HG03520 (cell line): ENCODE measurements around the gene ARHGEF26.
A peak's percentile ranks its signal among the peaks of the same experiment; 100 is the strongest.

ENCODE experiments used
- ATAC-seq: cut with Tn5 transposase; IDR thresholded peaks from one replicate; pipeline ENCODE4 v1.9.1; 2021; ENCODE audit warnings: mild to moderate bottlenecking, moderate library complexity; ENCODE audit not compliant: unreplicated experiment

Gene ARHGEF26

GRCh38 chr3:154148541-154148940 lies 27.4 kb downstream of the ARHGEF26 start:
- no peak for ATAC-seq

DNA sequence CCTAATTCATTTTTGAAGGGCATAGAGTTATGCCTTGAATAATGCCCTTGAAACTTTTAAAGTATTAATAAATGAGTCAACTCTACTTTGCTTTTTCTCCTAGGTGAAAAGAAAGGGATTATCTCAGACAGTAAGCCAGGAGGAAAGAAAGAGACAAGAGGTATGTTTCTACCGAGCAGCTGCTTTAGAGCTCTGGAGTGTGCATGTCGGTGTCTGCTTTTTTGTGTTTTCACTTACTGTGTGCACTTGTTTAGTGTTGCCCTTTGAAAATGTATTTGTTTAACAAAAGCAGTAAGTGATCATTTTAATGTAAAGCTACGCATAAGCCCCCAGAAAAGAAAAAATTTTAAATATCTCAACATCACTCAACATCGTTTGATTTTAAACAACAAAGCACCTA lies 28.1 kb downstream of the ARHGEF26 start:
- no peak for ATAC-seq

DNA sequence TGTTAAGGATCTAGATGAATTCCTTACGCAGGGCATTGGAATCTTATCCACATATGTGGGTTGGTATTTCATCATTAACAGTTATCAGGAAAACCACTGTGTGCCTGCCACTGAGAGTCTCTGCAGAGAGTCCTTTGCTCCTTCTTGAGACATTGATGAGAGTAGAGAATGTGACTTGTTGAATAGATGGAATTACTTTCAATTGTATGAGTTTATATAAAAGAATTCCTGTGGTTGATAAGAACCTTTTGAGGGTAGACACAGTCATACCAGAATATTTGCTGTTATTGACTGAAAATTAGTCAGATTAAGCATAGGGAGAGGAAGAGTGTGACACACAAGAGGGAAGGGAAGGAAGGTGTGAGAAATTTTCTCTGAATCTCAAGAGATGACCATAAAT lies 30.8 kb downstream of the ARHGEF26 start:
- no peak for ATAC-seq

GRCh38 chr3:154152741-154153140 lies 31.6 kb downstream of the ARHGEF26 start:
- ATAC-seq = no peak

DNA sequence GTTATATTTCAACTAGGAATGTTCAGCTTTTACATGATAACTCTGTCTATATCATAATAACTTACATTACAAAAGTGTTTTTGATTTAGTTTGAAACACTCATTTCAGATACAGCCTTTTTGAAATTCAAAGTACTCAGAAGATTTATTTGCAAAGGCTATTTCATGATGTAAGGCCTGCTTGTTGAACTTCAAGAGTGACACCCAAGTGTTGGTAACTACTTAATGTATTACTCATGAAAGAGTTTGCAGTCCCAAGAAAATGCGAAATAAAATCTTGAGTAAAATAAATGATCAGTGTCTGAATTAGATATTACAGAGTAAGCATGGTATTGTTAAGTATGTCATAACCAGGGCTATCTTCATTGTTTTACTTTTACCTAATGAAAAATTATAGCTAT lies 35.3 kb downstream of the ARHGEF26 start:
- no peak for ATAC-seq

DNA sequence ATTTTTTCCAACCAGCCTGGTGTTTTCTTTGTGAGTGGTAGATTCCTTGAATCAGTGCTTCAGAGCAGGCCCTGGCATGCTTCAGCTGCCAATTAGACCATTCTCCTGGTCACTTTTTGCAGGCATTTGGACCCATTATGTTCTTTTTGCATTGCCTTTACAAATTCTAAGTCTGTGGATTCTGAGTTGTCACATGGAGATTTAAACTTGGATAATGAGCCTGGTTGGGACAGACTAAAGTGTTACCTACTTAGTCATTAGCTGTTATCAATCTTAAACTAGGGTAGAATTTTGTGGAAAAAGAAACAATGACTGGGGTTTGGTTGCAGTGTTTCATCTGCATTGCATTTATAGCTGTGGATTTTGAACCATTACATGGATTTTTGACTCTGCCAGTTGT lies 40.6 kb downstream of the ARHGEF26 start:
- ATAC-seq = no peak

DNA sequence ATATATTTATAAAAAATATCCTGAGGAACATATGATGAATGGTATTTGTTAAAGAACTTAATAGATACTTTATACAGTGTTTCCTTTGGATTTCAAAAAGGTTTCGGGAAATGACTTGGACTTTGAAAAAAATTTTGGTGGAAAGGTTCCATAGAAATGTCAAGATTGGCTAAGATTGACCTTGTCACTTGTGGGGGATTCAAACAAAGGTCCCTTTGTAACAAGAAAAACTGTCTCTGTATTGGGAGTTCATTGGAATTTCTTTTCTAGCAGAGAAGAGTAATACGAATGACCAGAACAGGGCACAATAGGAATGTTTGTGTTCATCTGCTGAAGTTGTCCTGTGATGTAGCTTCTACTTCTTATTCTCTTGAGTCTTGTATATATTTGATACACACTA lies 43.2 kb downstream of the ARHGEF26 start:
- no peak for ATAC-seq

GRCh38 chr3:154168998-154169795 lies 48.0 kb downstream of the ARHGEF26 start:
- ATAC-seq = peak; percentile 66

DNA sequence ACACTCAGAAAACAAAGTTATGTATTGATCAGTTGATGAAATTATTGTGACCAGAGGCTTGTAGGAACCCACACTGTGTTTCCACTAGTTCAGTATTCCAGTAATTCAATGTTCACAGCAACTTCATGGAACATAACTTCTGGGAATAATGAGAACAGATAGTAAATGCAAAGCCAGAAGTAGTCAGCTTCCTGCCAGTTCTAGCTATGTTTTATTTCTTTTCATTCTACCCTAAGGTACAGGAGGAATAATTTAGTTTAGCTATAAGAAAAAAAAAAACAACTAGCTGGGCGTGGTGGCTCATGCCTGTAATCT lies 48.6 kb downstream of the ARHGEF26 start:
- no peak for ATAC-seq

- no peak for ATAC-seq
Observed at GRCh38 chr3:154170300-154170699, 49.1 kb downstream of the ARHGEF26 start.

GRCh38 chr3:154175041-154175440 lies 53.9 kb downstream of the ARHGEF26 start:
- no peak for ATAC-seq

- ATAC-seq = no peak
Observed at GRCh38 chr3:154176036-154176435, 54.8 kb downstream of the ARHGEF26 start.

- ATAC-seq = no peak
Observed at GRCh38 chr3:154177406-154177805, 56.2 kb downstream of the ARHGEF26 start.

DNA sequence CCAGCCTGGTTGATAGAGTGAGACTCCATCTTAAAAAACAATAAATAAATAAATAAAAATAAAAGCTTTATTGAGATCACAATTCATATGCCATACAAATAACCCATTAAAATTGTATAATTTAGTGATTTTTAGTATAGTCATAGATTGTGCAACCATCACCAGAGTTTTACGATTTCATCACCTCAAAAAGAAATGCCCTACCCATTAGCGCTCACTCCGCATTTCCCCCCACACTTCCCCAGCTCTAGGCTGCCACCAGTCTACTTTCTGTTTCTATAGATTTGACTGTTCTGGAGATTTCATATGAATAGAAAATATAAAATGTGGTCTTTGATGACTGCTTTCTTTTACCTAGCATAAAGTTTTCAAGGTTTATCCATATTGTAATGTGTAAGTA lies 57.0 kb downstream of the ARHGEF26 start:
- ATAC-seq = no peak

GRCh38 chr3:154180836-154181691 lies 59.9 kb downstream of the ARHGEF26 start:
- ATAC-seq = no peak

DNA sequence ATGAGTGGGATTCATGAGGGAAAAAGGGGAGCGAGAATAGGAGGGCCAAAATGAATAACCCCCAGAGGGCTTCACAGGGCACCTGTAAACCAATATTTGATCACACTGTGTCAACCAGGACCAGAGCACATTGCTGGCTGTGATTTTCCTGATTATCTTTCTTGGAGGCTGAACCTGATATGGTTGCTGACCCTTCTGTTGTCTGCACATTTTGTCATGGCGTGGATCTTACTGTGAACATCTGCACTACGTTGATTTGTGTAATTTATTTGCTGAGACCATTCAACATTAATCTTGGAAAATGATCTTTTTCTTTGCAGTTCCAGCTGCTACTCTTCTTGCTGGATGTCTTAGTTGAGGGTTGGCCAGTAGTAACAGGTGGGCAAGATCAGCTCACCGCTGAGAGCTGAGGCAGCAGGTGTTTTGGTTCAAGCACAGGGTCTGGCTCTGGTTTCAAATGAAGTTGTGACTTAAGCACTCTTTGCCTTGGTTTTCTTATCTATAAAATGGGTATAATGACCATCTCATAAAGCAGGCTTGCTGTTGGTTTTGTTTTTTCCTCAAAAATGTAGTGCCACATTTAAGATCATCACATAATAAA lies 61.2 kb downstream of the ARHGEF26 start:
- no peak for ATAC-seq

DNA sequence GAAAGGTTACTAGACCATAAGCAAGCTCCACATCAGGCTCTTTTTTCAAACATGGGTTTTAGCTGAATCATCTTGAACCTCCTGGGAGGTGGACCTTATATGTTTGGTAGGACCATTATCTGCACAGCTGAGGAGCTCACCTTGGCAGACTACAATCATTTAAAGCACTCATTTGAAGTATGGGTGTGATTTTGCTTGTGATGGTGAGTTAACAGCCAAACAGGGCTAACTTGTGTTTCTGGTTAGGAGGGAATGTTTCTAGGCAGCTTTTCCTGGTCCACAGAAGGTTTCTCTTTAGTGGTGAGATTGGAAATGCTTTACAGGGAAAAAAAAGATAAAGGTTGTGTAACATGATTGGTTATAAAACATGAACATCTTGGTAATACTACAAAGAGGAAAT lies 61.8 kb downstream of the ARHGEF26 start:
- ATAC-seq = no peak

DNA sequence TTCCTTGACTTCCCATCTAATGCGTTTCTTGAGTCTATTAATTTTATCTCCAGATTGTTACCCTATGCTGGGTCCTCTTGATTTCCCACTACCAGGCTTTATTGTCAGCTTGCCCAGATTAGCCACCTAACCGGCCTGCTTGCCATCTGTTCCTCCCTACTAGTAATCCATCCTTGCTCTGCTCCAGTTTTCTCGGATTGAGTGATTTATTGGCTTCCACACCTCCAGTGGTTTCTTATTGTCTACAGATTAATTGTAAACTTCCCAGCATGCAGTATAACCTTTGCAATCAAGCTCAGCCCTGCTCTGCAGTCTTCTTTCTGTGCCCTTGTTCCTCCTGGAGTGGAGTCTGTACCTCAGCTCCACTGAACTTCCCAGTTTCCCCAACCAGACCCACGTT lies 63.4 kb downstream of the ARHGEF26 start:
- no peak for ATAC-seq

DNA sequence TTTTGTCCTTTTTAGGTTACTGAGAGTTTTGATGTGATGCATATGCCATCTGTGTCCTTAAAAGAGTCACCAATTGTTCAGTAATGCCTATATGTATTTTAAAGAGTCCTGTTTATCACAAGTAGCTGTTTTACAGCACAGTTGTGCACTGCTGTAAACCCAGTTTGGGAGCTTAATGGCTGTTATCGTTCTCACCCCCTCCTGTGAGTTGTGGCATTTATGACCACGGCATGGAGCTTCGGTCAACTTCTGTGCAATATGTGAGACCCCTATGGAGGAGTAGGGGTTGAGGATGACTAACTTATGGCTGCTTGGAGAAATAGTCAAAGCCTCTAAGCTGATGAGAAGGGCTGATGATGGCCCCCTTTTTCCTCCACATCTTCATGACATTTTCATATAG lies 67.2 kb downstream of the ARHGEF26 start:
- no peak for ATAC-seq

- ATAC-seq = no peak
Observed at GRCh38 chr3:154188846-154189245, 67.7 kb downstream of the ARHGEF26 start.

DNA sequence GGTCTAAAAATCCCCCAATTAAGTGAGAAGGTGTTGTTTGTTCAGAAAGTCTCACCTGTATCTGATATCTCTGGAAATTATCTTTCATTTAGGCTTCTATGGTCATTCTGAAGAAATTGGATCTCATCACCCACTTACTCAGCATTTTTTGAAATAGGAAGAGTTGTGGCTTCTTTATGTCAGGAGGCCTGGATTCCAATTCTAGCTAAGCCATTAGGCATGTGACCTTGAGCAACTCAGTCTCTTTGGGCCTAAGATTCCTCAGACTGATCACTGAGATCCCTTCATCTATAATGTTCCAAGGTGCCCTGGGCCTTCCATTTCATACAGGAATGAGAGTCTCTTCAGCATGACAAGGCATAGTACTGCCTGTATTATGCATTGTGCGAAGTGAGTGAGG lies 70.3 kb downstream of the ARHGEF26 start:
- no peak for ATAC-seq

DNA sequence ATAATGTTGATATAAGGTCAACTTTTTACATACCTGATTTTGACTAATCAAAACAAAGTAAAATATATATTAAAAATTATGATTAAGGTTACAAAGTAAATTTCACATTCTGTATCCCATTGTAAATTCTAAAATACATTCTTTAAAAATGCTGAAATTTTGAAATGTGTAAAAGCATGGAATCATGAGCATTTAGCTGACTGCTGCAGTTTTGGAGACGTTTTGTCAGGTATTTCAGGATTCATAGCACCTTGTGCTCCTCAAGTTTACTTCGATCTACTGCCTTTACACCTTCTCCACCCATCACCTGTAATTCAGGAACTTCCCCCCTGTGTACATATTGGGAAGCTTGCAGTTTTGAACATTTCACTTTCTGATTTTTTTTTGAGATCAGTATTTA lies 71.0 kb downstream of the ARHGEF26 start:
- ATAC-seq = no peak
